Endothelial cell of umbilical vein (primary cell): Measurements from ENCODE around the gene GON7. TPM values are rescaled to one million over a fixed set of nuclear protein-coding genes. Genes with fewer than 3 reads are reported as not detected.

ENCODE experiments used
- BruUV-seq: library from RNA; stranded (reverse); fragments of 400-500 nt; replicated peaks from 2 replicates; lab custom pipeline; 2021; lab: Mats Ljungman, UMichigan
- CTCF ChIA-PET: fragments of 300-600, 350-600 bp; sonication (Branson Sonifier 250); formaldehyde crosslinking; loops from one replicate; lab custom pipeline; 2021; ENCODE audit warnings: antibody characterized with exemption, inconsistent platforms; lab: Charles Lee
- POLR2A ChIA-PET: fragments of 300-600, 350-600 bp; sonication (Branson Sonifier 250); formaldehyde crosslinking; loops from one replicate; lab custom pipeline; 2021; ENCODE audit warnings: antibody characterized with exemption, inconsistent platforms; lab: Charles Lee
- DNase-seq: peaks from one replicate; pipeline ENCODE4 v3.0.0-alpha.2; 2011; ENCODE audit warnings: low read depth, low spot score
- FAIRE-seq: peaks from 2 replicates; lab custom pipeline; 2011; peaks lifted over from hg19 to GRCh38; lab: Jason Lieb, UNC
- H2AFZ ChIP-seq: 2 replicates; pipeline ENCODE4 v1.6.0; 2012; ENCODE audit warnings: low read depth, low read length, control low read depth, inconsistent platforms
- H3K27ac ChIP-seq: 2 replicates; pipeline ENCODE4 v1.5.1; 2011; ENCODE audit warnings: low read depth, mild to moderate bottlenecking, control low read depth, low read length, moderate library complexity; ENCODE audit not compliant: insufficient read depth
- H3K27me3 ChIP-seq, 2 experiments: 2 replicates each; pipeline versions ENCODE4 v1.6.0 to v1.6.1; 2011; ENCODE audit warnings: low read length in 2 of 2, mixed read lengths in 1 of 2; ENCODE audit not compliant: control insufficient read depth in 2 of 2, insufficient read depth in 2 of 2
- H3K36me3 ChIP-seq, 2 experiments: 2 replicates in 1 of 2; 3 replicates in 1 of 2; pipeline ENCODE4 v1.5.1; 2011; ENCODE audit warnings: low read length in 2 of 2, mild to moderate bottlenecking in 1 of 2, moderate library complexity in 1 of 2; ENCODE audit not compliant: control insufficient read depth in 2 of 2, insufficient read depth in 2 of 2; ENCODE audit errors: extremely low read depth in 1 of 2
- H3K4me1 ChIP-seq: 3 replicates; pipeline ENCODE4 v1.5.1; 2011; ENCODE audit warnings: mild to moderate bottlenecking, low read length; ENCODE audit not compliant: control insufficient read depth, insufficient read depth; ENCODE audit errors: extremely low read depth
- H3K4me2 ChIP-seq: 2 replicates; pipeline ENCODE4 v1.6.1; 2011; ENCODE audit warnings: low read length, control low read depth, mixed read lengths; ENCODE audit not compliant: insufficient read depth
- H3K4me3 ChIP-seq, 3 experiments: fragments of 200-600 bp in 1 of 3; sonication (generic), shearing (Covaris generic) in 1 of 3; replicated peaks in 1 of 3; 2 replicates each; pipeline ENCODE4 v1.5.1; 2011 to 2016; ENCODE audit warnings: control low read depth in 3 of 3, low read length in 3 of 3, mild to moderate bottlenecking in 2 of 3, inconsistent platforms in 1 of 3, low read depth in 1 of 3, moderate library complexity in 1 of 3; ENCODE audit not compliant: insufficient read depth in 1 of 3
- H3K79me2 ChIP-seq: 2 replicates; pipeline ENCODE4 v1.6.0; 2012; ENCODE audit warnings: low read length, inconsistent platforms; ENCODE audit not compliant: control insufficient read depth, insufficient read depth
- H3K9ac ChIP-seq: replicated peaks from 2 replicates; pipeline ENCODE3; 2011; ENCODE audit warnings: low read length, control low read depth; ENCODE audit not compliant: insufficient read depth; ENCODE audit errors: extremely low read depth
- H3K9me1 ChIP-seq: replicated peaks from 3 replicates; pipeline ENCODE4 v1.6.0; 2011; ENCODE audit warnings: mild to moderate bottlenecking, low read length; ENCODE audit not compliant: control insufficient read depth, insufficient read depth; ENCODE audit errors: extremely low read depth
- H3K9me3 ChIP-seq: replicated peaks from 2 replicates; pipeline ENCODE4 v1.5.1; 2012; ENCODE audit warnings: low read length, inconsistent platforms; ENCODE audit not compliant: control insufficient read depth, insufficient read depth
- H4K20me1 ChIP-seq: replicated peaks from 2 replicates; pipeline ENCODE3; 2011; ENCODE audit warnings: mild to moderate bottlenecking, low read length; ENCODE audit not compliant: control insufficient read depth, insufficient read depth; ENCODE audit errors: extremely low read depth
- CTCF ChIP-seq, 2 donors: IDR thresholded peaks; 1 replicate in 1 of 2; 2 replicates in 1 of 2; pipeline ENCODE4 v1.5.1; 2011; ENCODE audit warnings: low read length in 2 of 2, mild to moderate bottlenecking in 2 of 2, moderate library complexity in 2 of 2, control low read depth in 1 of 2, inconsistent platforms in 1 of 2, low read depth in 1 of 2; ENCODE audit not compliant: insufficient read depth in 1 of 2; ENCODE audit errors: extremely low read depth in 1 of 2
- EZH2 ChIP-seq: IDR thresholded peaks from 2 replicates; pipeline ENCODE4 v1.6.1; 2012; ENCODE audit warnings: borderline replicate concordance, low read depth, mild to moderate bottlenecking, moderate library complexity, low read length, inconsistent platforms; ENCODE audit not compliant: severe bottlenecking
- FOS ChIP-seq: IDR thresholded peaks from 2 replicates; pipeline ENCODE4 v1.6.1; 2011; ENCODE audit warnings: mild to moderate bottlenecking, low read length, moderate library complexity, borderline replicate concordance; ENCODE audit not compliant: insufficient read depth
- GATA2 ChIP-seq: IDR thresholded peaks from 2 replicates; pipeline ENCODE4 v1.7.0; 2011; ENCODE audit warnings: low read depth, mild to moderate bottlenecking, moderate library complexity, mixed read lengths, low read length; ENCODE audit not compliant: insufficient read length, insufficient read depth
- JUN ChIP-seq: IDR thresholded peaks from 2 replicates; pipeline ENCODE4 v1.6.1; 2011; ENCODE audit warnings: borderline replicate concordance, low read depth; ENCODE audit not compliant: insufficient read length, insufficient read depth
- MYC ChIP-seq: IDR thresholded peaks from one replicate; pipeline ENCODE4 v1.6.1; 2011; ENCODE audit warnings: mild to moderate bottlenecking, low read depth, low read length
- POLR2AphosphoS5 ChIP-seq: IDR thresholded peaks from 2 replicates; pipeline ENCODE4 v1.6.1; 2012; ENCODE audit warnings: low read depth, mild to moderate bottlenecking, control low read depth, low read length, moderate library complexity; ENCODE audit not compliant: insufficient read depth
- dilution Hi-C: fragments of 300-500 bp; cut with MboI; formaldehyde crosslinking; loops from one replicate; pipeline ENCODE4 v1.15.0; 2019; ENCODE audit warnings: low sequenced_read_pairs; ENCODE audit not compliant: extremely low pct_ligation_motif_present
- intact Hi-C: fragments of 100-400 bp; cut with micrococcal nuclease; formaldehyde crosslinking; loops from one replicate; pipeline ENCODE4 v1.10.0; 2022
- polyA plus RNA-seq, 4 experiments: library from polyadenylated mRNA; depleted of rRNA in 3 of 4; stranded (reverse) in 3 of 4; unstranded in 1 of 4; fragments of >200 nt; gene quantifications; 2 replicates each; pipeline versions ENCODE4 v1.2.1 to v1.2.3, GENCODE V29; 2011 to 2012; ENCODE audit warnings: missing spikeins in 1 of 4
- total RNA-seq: library from RNA; stranded (reverse); gene quantifications from 2 replicates; pipeline ENCODE4 v1.2.3, GENCODE V29; 2021

The GON7 gene
- total and polyA plus RNA-seq, 2 donors (not counting 3 experiments of a cell fraction or from before 2014, with no cell fraction given): 5.5 to 11.5 TPM

- DNase-seq (no peak), FAIRE-seq (no peak)
- TF ChIP-seq FOS (no peak), JUN (no peak), POLR2AphosphoS5 (no peak), MYC (no peak), EZH2 (no peak), CTCF (IDR thresholded peaks at IDR 0.05; ENCODE audit: extremely low read depth in 1 of 2, insufficient read depth in 1 of 2, low read depth in 1 of 2, low read length in 2 of 2) (no peak), GATA2 (no peak)
- Histone ChIP-seq H4K20me1 (no peaks in the 10 kb centered on the region), H3K79me2 (no peaks in the 10 kb centered on the region), H3K4me3 (no peak overlapping the region), H3K27ac (no peak overlapping the region), H3K4me2 (no peak overlapping the region), H3K36me3 (no peaks in the 10 kb centered on the region), H2AFZ (no peak overlapping the region), H3K9ac (no peak overlapping the region), H3K9me1 (no peaks in the 10 kb centered on the region), H3K9me3 (no peaks in the 10 kb centered on the region), H3K4me1 (no peaks in the 10 kb centered on the region), H3K27me3 (no peaks in the 10 kb centered on the region)
- ChIA-PET CTCF (interaction anchor here (1.2 kb wide), 1 partner anchor 11 kb away, joined by 4 read pairs; the partner anchor contains the start of genes GON7 and UBR7), POLR2A (no interaction called here)
- intact Hi-C loops: no loop called here
- dilution Hi-C loops: no loop called here
- no TSS peak for BruUV-seq
Measured at GRCh38 chr14:93195316-93195999, 11.4 kb downstream of the GON7 start.
